H1 (cell line): Measurements from ENCODE around the gene LTB4R. TPM values are rescaled to one million over a fixed set of nuclear protein-coding genes. Genes with fewer than 3 reads are reported as not detected.

Experiments used
- CBX8 ChIP-seq: fragments of 300-800, 300-1000 bp; sonication (generic); IDR thresholded peaks from 2 replicates; pipeline ENCODE4 v1.7.1; 2016; ENCODE audit warnings: low read depth, low read length, borderline replicate concordance
- EZH2 ChIP-seq: fragments of 200-600 bp; sonication (generic); IDR thresholded peaks from 2 replicates; pipeline ENCODE4 v1.7.1; 2012; ENCODE audit warnings: low read depth, mild to moderate bottlenecking, moderate library complexity, low read length, inconsistent platforms; ENCODE audit not compliant: severe bottlenecking
- NANOG ChIP-seq: IDR thresholded peaks from 2 replicates; pipeline ENCODE4 v1.6.1; 2011; ENCODE audit warnings: low read length, low read depth, mild to moderate bottlenecking, inconsistent platforms; ENCODE audit not compliant: insufficient read depth, poor library complexity, severe bottlenecking
- RFX5 ChIP-seq: IDR thresholded peaks from 2 replicates; pipeline ENCODE4 v1.6.1; 2011; ENCODE audit warnings: low read depth, low read length, improper control_type of control experiment, borderline replicate concordance
- polyA plus RNA-seq, 7 experiments: library from polyadenylated mRNA; depleted of rRNA in 3 of 7; stranded (reverse) in 5 of 7; unstranded in 2 of 7; fragments of >200 nt in 5 of 7; fragments of 200-250 nt in 2 of 7; gene quantifications; 1 replicate in 5 of 7; 2 replicates in 1 of 7; 4 replicates in 1 of 7; pipeline versions ENCODE4 v1.2.1 to v1.2.3, GENCODE V29; 2011 to 2013; ENCODE audit warnings: missing spikeins in 2 of 7, mixed read lengths in 2 of 7
- total RNA-seq: library from RNA; stranded (reverse); fragmentation: NEBNext Ultra II Directional; extraction: Animal tissue kit (Norgen Biotek cat#: 25700); gene quantifications from 2 replicates; pipeline ENCODE4 v1.2.1, GENCODE V29; 2021
- TF ChIP-seq, protein P1 (sequence below): IDR thresholded peaks from 2 replicates; pipeline ENCODE4 v1.6.1; 2011; ENCODE audit warnings: low read depth, mild to moderate bottlenecking, low read length; ENCODE audit not compliant: insufficient read depth

LTB4R gene
- total and polyA plus RNA-seq, 2 of the 8 experiments (the other 6 are each of a cell fraction or from before 2014, with no cell fraction given), result 4.1 to 6.7 TPM

DNA sequence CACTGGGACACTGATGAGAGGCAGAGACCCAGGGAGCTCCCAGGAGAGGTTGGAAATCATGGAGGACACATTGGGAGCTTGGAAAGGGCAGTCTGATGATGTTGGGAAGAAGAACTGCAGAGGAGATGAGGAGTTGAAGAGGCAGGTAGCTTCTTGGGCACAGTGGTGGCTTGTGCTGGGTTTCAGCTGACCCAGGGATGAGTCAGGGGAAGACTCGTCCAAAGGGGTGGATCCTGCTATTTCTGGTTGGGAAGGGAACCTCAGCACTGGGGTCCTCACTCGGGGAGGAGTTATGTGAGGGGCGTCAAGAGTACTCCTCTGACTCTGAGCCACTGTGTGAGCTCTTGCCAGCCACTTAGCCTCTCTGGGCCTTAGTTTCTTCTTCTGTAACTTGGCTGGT lies 12.0 kb downstream of the LTB4R start (continued):
- TF ChIP-seq EZH2 (no peak), CBX8 (no peak), NANOG (no peak), RFX5 (no peak)
- TF ChIP-seq, protein P1, sequence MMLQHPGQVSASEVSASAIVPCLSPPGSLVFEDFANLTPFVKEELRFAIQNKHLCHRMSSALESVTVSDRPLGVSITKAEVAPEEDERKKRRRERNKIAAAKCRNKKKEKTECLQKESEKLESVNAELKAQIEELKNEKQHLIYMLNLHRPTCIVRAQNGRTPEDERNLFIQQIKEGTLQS, result no peak
- TF ChIP-seq, all 59 proteins: peak for 0
